ENCODE data around the gene LARP6.
"Not testable (repeated sequence)": the region's sequence is repeated elsewhere in the genome, so short reads cannot be mapped to it uniquely, and the experiment has no call there.

The LARP6 gene

GRCh38 chr15:70829371-70830166 is 24.4 kb downstream of the LARP6 start:
- no peak for DNase-seq (ENCODE audit: low read depth)

GRCh38 chr15:70827721-70828120 is 26.2 kb downstream of the LARP6 start:
- DNase-seq (ENCODE audit: low read depth): no peak

- DNase-seq (ENCODE audit: low read depth): no peak
Measured at GRCh38 chr15:70826634-70827033, 27.3 kb downstream of the LARP6 start.

DNA sequence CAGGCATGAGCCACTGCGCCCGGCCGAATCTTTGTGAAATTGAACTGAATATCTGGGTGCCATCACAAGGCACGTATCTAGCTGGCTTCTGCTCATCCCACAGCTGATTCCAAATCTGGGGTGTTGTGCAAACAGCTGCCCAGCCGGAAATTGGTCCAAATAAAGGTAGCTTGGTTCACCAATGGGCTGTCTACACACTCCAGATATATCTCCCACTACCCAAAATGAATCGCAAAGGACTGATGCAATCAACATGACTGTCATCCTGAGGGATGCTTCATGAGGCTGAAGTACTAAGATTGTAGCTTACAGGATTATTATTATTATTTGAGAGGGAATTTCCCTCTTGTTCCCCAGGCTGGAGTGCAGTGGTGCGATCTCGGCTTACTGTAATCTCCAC is 28.1 kb downstream of the LARP6 start:
- no peak for DNase-seq (ENCODE audit: low read depth)

GRCh38 chr15:70823196-70823595 is 30.8 kb downstream of the LARP6 start:
- DNase-seq (ENCODE audit: low read depth): no peak

- DNase-seq (ENCODE audit: low read depth): no peak
Measured at GRCh38 chr15:70820214-70820613, 33.7 kb downstream of the LARP6 start.

GRCh38 chr15:70818580-70818979 is 35.4 kb downstream of the LARP6 start:
- DNase-seq (ENCODE audit: low read depth): no peak

GRCh38 chr15:70817266-70817665 is 36.7 kb downstream of the LARP6 start:
- DNase-seq (ENCODE audit: low read depth): no peak

DNA sequence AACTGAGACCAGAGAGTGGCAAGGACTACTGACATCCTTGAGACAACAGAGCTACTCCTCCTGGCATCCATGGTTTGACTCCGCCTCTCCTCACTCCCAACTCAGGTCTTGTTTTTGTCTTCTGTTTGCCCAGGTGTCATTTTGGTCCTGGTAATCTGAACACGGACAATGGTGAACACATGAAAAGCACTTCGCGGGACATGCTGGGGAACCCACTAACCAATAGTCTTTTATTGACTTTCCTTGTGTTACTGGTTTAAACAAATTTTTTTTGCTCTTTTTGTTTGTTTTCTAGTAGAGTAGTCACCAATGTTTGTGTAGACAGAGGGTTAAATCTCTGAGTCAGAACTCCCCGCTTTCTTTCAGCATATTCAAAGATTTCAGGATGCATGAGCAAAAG is 38.4 kb downstream of the LARP6 start:
- no peak for DNase-seq (ENCODE audit: low read depth)

- not testable (repeated sequence) for DNase-seq (ENCODE audit: low read depth)
Measured at GRCh38 chr15:70815011-70815410, 38.9 kb downstream of the LARP6 start.

GRCh38 chr15:70812827-70813364 is 41.1 kb downstream of the LARP6 start:
- no peak for DNase-seq (ENCODE audit: low read depth)

- no peak for DNase-seq (ENCODE audit: low read depth)
Measured at GRCh38 chr15:70810916-70811578, 42.9 kb downstream of the LARP6 start.

DNA sequence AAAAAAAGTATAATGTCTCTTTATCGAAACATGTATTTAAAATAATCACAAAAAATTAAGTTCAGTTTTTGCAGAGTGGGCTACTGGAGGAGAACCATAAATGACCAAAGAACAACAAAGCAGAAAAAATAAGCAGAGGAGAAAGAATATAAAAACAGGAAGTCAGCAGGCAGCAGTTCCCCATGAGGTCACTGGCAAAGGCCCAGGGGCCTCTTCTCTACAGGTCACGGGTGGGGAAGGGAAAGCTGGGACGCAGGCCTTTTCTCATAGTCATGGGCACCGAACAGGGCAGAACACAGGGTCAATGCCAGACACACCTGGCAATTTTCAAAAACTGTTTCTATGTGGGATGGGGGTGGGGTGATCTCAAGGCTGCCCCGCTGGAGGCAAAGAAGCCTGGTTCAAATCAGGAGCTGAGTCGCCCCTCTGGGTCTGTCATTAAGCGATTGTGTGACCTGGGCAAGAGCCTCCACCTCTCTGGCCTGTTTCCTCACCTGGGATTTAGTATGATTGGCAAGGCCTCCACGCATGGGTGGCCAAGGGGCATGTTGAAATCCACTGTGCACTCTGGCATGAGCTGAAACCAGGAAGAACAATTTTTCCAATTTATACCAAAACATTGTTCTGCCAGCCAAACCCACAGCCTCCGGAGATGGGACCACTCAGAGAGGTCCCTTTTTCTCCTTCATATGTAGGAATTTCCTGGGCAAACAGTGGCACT is 46.8 kb downstream of the LARP6 start:
- no peak for DNase-seq (ENCODE audit: low read depth)

- DNase-seq (ENCODE audit: low read depth): not testable (repeated sequence)
Measured at GRCh38 chr15:70804388-70804787, 49.6 kb downstream of the LARP6 start.

GRCh38 chr15:70802629-70803028 is 51.3 kb downstream of the LARP6 start:
- DNase-seq (ENCODE audit: low read depth): no peak

- no peak for DNase-seq (ENCODE audit: low read depth)
Measured at GRCh38 chr15:70801109-70801508, 52.8 kb downstream of the LARP6 start.

- DNase-seq (ENCODE audit: low read depth): no peak
Measured at GRCh38 chr15:70799667-70800450, 54.1 kb downstream of the LARP6 start.

DNA sequence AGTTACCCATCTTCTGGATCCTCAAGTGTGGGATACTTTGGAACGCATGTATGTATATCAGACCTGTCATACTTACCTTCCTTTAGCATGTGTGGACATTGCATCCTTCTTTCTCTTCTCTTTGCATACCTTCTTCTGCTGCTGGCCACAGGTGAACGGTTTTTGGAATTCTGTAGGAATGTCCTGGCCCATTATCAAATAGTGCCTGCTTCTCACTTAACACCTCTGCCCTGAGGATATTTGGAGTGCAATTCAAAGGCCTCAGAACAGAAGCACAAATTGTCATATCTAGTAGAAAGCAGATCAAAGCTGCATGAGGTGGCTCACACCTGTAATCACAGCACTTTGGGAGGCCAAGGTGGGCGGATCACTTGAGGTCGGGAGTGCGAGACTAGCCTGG is 56.5 kb downstream of the LARP6 start:
- no peak for DNase-seq (ENCODE audit: low read depth)

DNA sequence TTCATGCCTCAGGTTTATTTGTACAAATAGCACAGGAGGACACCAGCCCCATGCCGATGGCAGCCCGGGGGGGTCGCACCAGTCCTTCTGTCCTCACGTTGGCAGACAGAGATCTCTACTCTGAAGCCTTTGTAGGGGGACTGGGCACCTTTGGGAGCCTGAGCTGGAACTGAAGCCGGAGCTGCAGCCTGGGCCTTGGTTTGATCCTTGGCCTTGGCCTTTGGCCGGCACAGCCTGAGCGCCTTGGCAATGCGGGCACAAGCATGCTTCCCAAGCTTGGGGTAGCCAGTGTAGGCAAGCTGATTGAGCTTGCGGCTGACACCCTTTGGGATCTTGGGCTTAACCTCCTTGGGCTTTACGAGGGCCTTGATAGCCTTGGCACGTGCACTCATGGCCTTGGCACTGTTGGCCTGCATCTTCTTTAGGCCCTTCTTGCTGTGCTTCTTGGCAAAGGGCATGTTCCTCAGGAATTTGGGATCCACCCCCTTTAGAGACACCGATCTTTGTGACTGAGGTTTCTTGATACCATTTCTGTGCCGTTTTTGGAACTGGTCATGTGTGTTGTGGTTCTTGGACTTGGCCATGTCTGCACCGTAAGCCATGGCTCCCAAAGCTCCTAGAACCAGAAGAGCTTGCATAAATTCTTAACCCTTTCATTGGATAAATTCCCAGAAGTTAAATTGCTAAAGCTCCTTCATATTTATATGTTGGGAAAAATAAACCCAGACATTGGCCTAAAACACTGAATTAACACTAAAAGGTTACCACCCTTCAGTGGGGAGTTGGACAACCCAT is 57.2 kb downstream of the LARP6 start:
- DNase-seq (ENCODE audit: low read depth): no peak

DNA sequence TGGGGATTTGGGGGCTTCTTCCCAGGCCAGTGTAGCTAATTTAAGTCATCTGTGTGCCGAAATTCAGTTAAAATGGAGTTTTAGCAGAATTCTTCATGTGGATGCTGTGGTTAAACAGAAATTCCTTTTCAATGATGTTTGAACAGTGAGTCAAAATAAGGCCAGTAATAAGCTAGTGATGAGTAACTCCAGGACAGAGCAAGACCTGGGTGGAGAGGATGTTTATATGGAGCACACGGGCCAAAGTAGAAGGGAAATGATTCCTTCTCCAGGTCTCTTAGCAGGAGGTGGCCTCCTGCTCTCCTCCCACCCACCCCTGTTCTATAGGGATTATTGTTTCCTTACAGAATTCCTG is 58.7 kb downstream of the LARP6 start:
- no peak for DNase-seq (ENCODE audit: low read depth)

All from stimulated activated CD8-positive, alpha-beta memory T cell treated with anti-CD3 and anti-CD28 coated beads, Interleukin-4, amount 100 ng/mL, for 24 hours (primary cell).